ENCODE results near the gene GRM7. TPM values are rescaled to one million over a fixed set of nuclear protein-coding genes. Genes with fewer than 3 reads are reported as not detected.

The GRM7 gene
- polyA plus RNA-seq, 3 donors: not detected

GRCh38 chr3:7401418-7401817 lies 540.5 kb downstream of the GRM7 start:
- Histone ChIP-seq H2AFZ (ENCODE audit: insufficient read depth, low read depth, low read length, poor library complexity, severe bottlenecking) (no peak overlapping the region), H3K4me3 (replicated peaks in 1 of 3; ENCODE audit: low read depth in 2 of 3, low read length in 3 of 3) (no peak overlapping the region), H3K79me2 (ENCODE audit: insufficient read depth, low read length) (no peaks in the 10 kb centered on the region), H3K4me1 (ENCODE audit: control insufficient read depth in 1 of 2, insufficient read depth in 2 of 2, low read length in 2 of 2) (no peaks in the 10 kb centered on the region), H3K36me3 (replicated peaks in 1 of 2; ENCODE audit: control insufficient read depth in 1 of 2, insufficient read depth in 2 of 2, low read length in 2 of 2) (no peaks in the 10 kb centered on the region), H3K9me3 (replicated peaks in 1 of 2; ENCODE audit: control insufficient read depth in 1 of 2, insufficient read depth in 1 of 2, low read length in 2 of 2) (no peaks in the 10 kb centered on the region), H3K27me3 (ENCODE audit: control insufficient read depth in 2 of 2, insufficient read depth in 2 of 2, low read length in 2 of 2) (no peaks in the 10 kb centered on the region), H4K20me1 (ENCODE audit: insufficient read depth, low read length) (no peaks in the 10 kb centered on the region), H3K4me2 (replicated peaks; ENCODE audit: extremely low read depth, low read length, poor library complexity, severe bottlenecking) (no peak overlapping the region), H3K9ac (ENCODE audit: insufficient read depth, low read length, poor library complexity, severe bottlenecking) (no peak overlapping the region), H3K27ac (ENCODE audit: low read depth in 1 of 2, low read length in 2 of 2) (no peak overlapping the region)
- Mint-ChIP-seq H3K4me3 (no peak overlapping the region), H3K27ac (no peak overlapping the region), H3K27me3 (ENCODE audit: low read depth in 3 of 3) (no peaks in the 10 kb centered on the region), H3K36me3 (no peaks in the 10 kb centered on the region), H3K9me3 (peaks cover 0 to 2% (median 0%) of the 10 kb centered on the region in 7 donors), H3K4me1 (no peaks in the 10 kb centered on the region)
- TF ChIP-seq CTCF (IDR thresholded peaks at IDR 0.05): no peak
- intact Hi-C loops (cut with micrococcal nuclease): no loop called here
- WGBS (ENCODE audit: insufficient coverage): no CpG with 5 or more reads among the region's 1 CpG
- no peak for DNase-seq

GRCh38 chr3:7407107-7407506 lies 546.2 kb downstream of the GRM7 start:
- intact Hi-C loops (cut with micrococcal nuclease): no loop called here
- no peaks in the 10 kb centered on the region for H3K27me3 ChIP-seq (ENCODE audit: control insufficient read depth in 2 of 2, insufficient read depth in 2 of 2, low read length in 2 of 2)
- no peak overlapping the region for H3K4me3 ChIP-seq (replicated peaks in 1 of 3; ENCODE audit: low read depth in 2 of 3, low read length in 3 of 3)
- Mint-ChIP-seq H3K9me3 (no peaks in the 10 kb centered on the region), H3K4me1 (no peaks in the 10 kb centered on the region), H3K27ac (no peak overlapping the region), H3K36me3 (no peaks in the 10 kb centered on the region), H3K4me3 (no peak overlapping the region), H3K27me3 (ENCODE audit: low read depth in 3 of 3) (no peaks in the 10 kb centered on the region)
- no peaks in the 10 kb centered on the region for H3K4me1 ChIP-seq (ENCODE audit: control insufficient read depth in 1 of 2, insufficient read depth in 2 of 2, low read length in 2 of 2)
- H3K36me3 ChIP-seq (replicated peaks in 1 of 2; ENCODE audit: control insufficient read depth in 1 of 2, insufficient read depth in 2 of 2, low read length in 2 of 2): no peaks in the 10 kb centered on the region
- no peak overlapping the region for H2AFZ ChIP-seq (ENCODE audit: insufficient read depth, low read depth, low read length, poor library complexity, severe bottlenecking)
- no peak overlapping the region for H3K4me2 ChIP-seq (replicated peaks; ENCODE audit: extremely low read depth, low read length, poor library complexity, severe bottlenecking)
- H4K20me1 ChIP-seq (ENCODE audit: insufficient read depth, low read length): no peaks in the 10 kb centered on the region
- no peaks in the 10 kb centered on the region for H3K79me2 ChIP-seq (ENCODE audit: insufficient read depth, low read length)
- no peaks in the 10 kb centered on the region for H3K9me3 ChIP-seq (replicated peaks in 1 of 2; ENCODE audit: control insufficient read depth in 1 of 2, insufficient read depth in 1 of 2, low read length in 2 of 2)
- WGBS (ENCODE audit: insufficient coverage): no CpG with 5 or more reads among the region's 4 CpGs
- no peak for DNase-seq
- no peak overlapping the region for H3K27ac ChIP-seq (ENCODE audit: low read depth in 1 of 2, low read length in 2 of 2)
- no peak for TF ChIP-seq CTCF (IDR thresholded peaks at IDR 0.05)
- H3K9ac ChIP-seq (ENCODE audit: insufficient read depth, low read length, poor library complexity, severe bottlenecking): no peak overlapping the region

Data from CD14-positive monocyte (primary cell).